ENCODE data around the gene ZP2.
"Not testable (repeated sequence)": the region's sequence is repeated elsewhere in the genome, so short reads cannot be mapped to it uniquely, and the experiment has no call there.

ZP2 gene

GRCh38 chr16:21253470-21253869, 42.1 kb upstream of the ZP2 start:
- TF ChIP-seq EZH2phosphoT487 (IDR thresholded peaks at IDR 0.05; ENCODE audit: borderline replicate concordance) (no peak), CTCF (conservative IDR thresholded peaks at IDR 0.05; ENCODE audit: low read length) (peak; percentile 21; the same call in 1 of the 2 replicates)
- no peak overlapping the region for H3K9ac ChIP-seq (ENCODE audit: low read depth, low read length, poor library complexity, severe bottlenecking)
- no peak overlapping the region for H3K4me3 ChIP-seq (ENCODE audit: low read length, poor library complexity, severe bottlenecking)
- H3K79me2 ChIP-seq (ENCODE audit: insufficient read depth, low read length): no peaks in the 10 kb centered on the region
- H2AFZ ChIP-seq (ENCODE audit: low read length): no peak overlapping the region
- no peak overlapping the region for H3K4me2 ChIP-seq (ENCODE audit: low read depth, low read length, poor library complexity, severe bottlenecking)
- no peaks in the 10 kb centered on the region for H3K9me2 ChIP-seq (replicated peaks; ENCODE audit: low read depth, low read length)
- no peaks in the 10 kb centered on the region for H4K20me1 ChIP-seq (ENCODE audit: insufficient read depth, low read length, poor library complexity, severe bottlenecking)
- no peaks in the 10 kb centered on the region for H3K27me3 ChIP-seq (ENCODE audit: insufficient read depth, low read length, poor library complexity, severe bottlenecking)
- no peaks in the 10 kb centered on the region for H3K36me3 ChIP-seq (ENCODE audit: insufficient read depth, low read length)
- H3F3A ChIP-seq (ENCODE audit: low read depth): no peaks in the 10 kb centered on the region
- no peaks in the 10 kb centered on the region for H3K9me3 ChIP-seq (ENCODE audit: insufficient read depth, low read depth, low read length)
- H3K4me1 ChIP-seq (ENCODE audit: insufficient read depth, low read length, poor library complexity, severe bottlenecking): no peaks in the 10 kb centered on the region

GRCh38 chr16:21250072-21250923, 38.9 kb upstream of the ZP2 start:
- no peaks in the 10 kb centered on the region for H3K9me3 ChIP-seq (ENCODE audit: insufficient read depth, low read depth, low read length)
- no peaks in the 10 kb centered on the region for H3K4me1 ChIP-seq (ENCODE audit: insufficient read depth, low read length, poor library complexity, severe bottlenecking)
- no peak overlapping the region for H3K4me2 ChIP-seq (ENCODE audit: low read depth, low read length, poor library complexity, severe bottlenecking)
- H4K20me1 ChIP-seq (ENCODE audit: insufficient read depth, low read length, poor library complexity, severe bottlenecking): no peaks in the 10 kb centered on the region
- no peaks in the 10 kb centered on the region for H3K79me2 ChIP-seq (ENCODE audit: insufficient read depth, low read length)
- no peaks in the 10 kb centered on the region for H3F3A ChIP-seq (ENCODE audit: low read depth)
- H3K4me3 ChIP-seq (ENCODE audit: low read length, poor library complexity, severe bottlenecking): no peak overlapping the region
- no peaks in the 10 kb centered on the region for H3K27me3 ChIP-seq (ENCODE audit: insufficient read depth, low read length, poor library complexity, severe bottlenecking)
- H2AFZ ChIP-seq (ENCODE audit: low read length): no peak overlapping the region
- no peaks in the 10 kb centered on the region for H3K36me3 ChIP-seq (ENCODE audit: insufficient read depth, low read length)
- TF ChIP-seq CTCF (conservative IDR thresholded peaks at IDR 0.05; ENCODE audit: low read length) (no peak), EZH2phosphoT487 (IDR thresholded peaks at IDR 0.05; ENCODE audit: borderline replicate concordance) (no peak)
- no peaks in the 10 kb centered on the region for H3K9me2 ChIP-seq (replicated peaks; ENCODE audit: low read depth, low read length)
- no peak overlapping the region for H3K9ac ChIP-seq (ENCODE audit: low read depth, low read length, poor library complexity, severe bottlenecking)

GRCh38 chr16:21248179-21248578, 36.8 kb upstream of the ZP2 start:
- not testable (repeated sequence) for H4K20me1 ChIP-seq (ENCODE audit: insufficient read depth, low read length, poor library complexity, severe bottlenecking); H3K9ac ChIP-seq (ENCODE audit: low read depth, low read length, poor library complexity, severe bottlenecking); H3K79me2 ChIP-seq (ENCODE audit: insufficient read depth, low read length); H2AFZ ChIP-seq (ENCODE audit: low read length); H3K4me1 ChIP-seq (ENCODE audit: insufficient read depth, low read length, poor library complexity, severe bottlenecking); H3K4me2 ChIP-seq (ENCODE audit: low read depth, low read length, poor library complexity, severe bottlenecking); H3K27me3 ChIP-seq (ENCODE audit: insufficient read depth, low read length, poor library complexity, severe bottlenecking); H3K9me2 ChIP-seq (replicated peaks; ENCODE audit: low read depth, low read length); H3F3A ChIP-seq (ENCODE audit: low read depth); H3K9me3 ChIP-seq (ENCODE audit: insufficient read depth, low read depth, low read length); H3K4me3 ChIP-seq (ENCODE audit: low read length, poor library complexity, severe bottlenecking); H3K36me3 ChIP-seq (ENCODE audit: insufficient read depth, low read length)
